Activated CD4-positive, alpha-beta memory T cell treated with anti-CD3 and anti-CD28 coated beads for 36 hours (primary cell): Measurements from ENCODE around the gene CABYR. TPM values are rescaled to one million over a fixed set of nuclear protein-coding genes. Genes with fewer than 3 reads are reported as not detected.

Experiments
- total RNA-seq, 2 experiments: library from RNA; stranded (reverse); gene quantifications; one replicate each; pipeline ENCODE4 v1.2.3, GENCODE V29; 2021

The CABYR gene
- total RNA-seq, 2 experiments from 2014 or later = 1.00 to 1.4 TPM

Other genes with a start within 250 kb of the CABYR start
- gene TTC39C, start 124.3 kb upstream of the CABYR start, total RNA-seq = 10 to 100 TPM; 48.9 to 49.0 TPM